ENCODE measurements around the gene CCDC14.

- TF ChIP-seq CTCF (optimal IDR thresholded peaks at IDR 0.05 in 1 of 3, IDR thresholded peaks at IDR 0.05 in 1 of 3, conservative IDR thresholded peaks at IDR 0.05 in 1 of 3; ENCODE audit: extremely low read depth in 1 of 3, insufficient read depth in 2 of 3, low read length in 3 of 3) = no peak
- no peak for TF ChIP-seq EZH2 (IDR thresholded peaks at IDR 0.05; ENCODE audit: low read length)
These were observed 24.6 kb downstream of the CCDC14 start for GRCh38 chr3:123936400-123936799.
